GM18520 (cell line): Measurements from ENCODE around the gene INVS.
"Not testable (repeated sequence)": the region's sequence is repeated elsewhere in the genome, so short reads cannot be mapped to it uniquely, and the experiment has no call there.

Experiments used
- ATAC-seq: cut with Tn5 transposase; IDR thresholded peaks from one replicate; pipeline ENCODE4 v1.9.1; 2021; ENCODE audit not compliant: unreplicated experiment

Gene INVS

GRCh38 chr9:100112677-100113336 is 13.8 kb downstream of the INVS start:
- ATAC-seq: no peak

- no peak for ATAC-seq
These were observed 18.3 kb downstream of the INVS start for GRCh38 chr9:100117316-100117715.

DNA sequence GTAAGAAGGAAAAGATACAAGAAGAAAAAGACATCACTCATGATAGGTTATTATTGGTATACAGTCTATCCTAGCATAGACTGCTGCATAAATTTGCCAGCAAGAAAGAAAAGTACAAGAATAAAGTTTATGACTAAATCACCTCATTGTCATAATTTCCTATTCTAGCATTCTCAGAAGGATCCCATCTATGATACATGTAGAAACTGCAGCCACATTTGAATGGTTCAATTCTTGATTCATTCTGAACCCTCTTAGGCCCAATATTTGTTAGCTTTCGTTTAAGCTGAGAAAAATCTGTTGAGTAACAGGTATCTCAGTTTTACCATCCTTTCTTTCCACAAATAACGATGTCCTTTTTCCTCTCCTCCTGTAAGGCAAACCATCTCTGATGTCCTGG is 21.2 kb downstream of the INVS start:
- ATAC-seq: no peak

DNA sequence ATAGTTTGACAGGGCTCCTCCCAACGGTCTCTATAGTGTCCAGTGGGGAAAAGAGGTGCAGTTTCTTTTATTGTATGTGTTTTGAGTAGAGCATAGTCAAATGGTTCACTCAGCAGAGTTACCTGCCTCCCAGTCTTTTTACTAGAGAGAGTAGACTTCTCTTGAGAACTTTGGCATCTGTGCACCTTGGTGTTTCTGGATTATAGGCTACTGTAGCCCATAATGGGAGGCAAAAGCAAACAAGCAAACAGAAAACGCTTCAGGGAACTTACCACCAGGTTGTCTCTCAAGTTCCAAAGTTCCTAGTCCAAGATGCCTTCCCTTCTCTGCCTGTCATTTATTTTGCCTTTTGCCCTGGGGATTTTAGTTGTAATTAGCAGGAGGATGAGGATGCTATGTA is 26.2 kb downstream of the INVS start:
- no peak for ATAC-seq

- ATAC-seq: no peak
These were observed 26.9 kb downstream of the INVS start for GRCh38 chr9:100125910-100126309.

DNA sequence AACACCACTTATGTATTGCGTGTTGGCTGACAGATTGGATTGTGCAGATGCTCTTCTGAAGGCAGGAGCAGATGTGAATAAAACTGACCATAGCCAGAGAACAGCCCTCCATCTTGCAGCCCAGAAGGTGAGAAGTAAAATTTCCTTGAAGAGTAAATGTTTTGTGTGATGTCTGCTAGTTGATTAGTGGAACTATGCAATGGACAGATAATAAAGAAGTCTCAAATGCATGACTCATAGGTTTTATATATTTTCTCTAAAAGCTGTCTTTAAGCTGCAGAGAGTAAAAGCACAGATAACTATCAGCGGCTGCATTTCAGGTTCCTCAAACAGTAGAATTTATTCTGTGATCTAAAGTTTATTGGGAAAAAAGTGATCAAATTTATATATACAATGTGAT is 27.4 kb downstream of the INVS start:
- ATAC-seq: no peak

DNA sequence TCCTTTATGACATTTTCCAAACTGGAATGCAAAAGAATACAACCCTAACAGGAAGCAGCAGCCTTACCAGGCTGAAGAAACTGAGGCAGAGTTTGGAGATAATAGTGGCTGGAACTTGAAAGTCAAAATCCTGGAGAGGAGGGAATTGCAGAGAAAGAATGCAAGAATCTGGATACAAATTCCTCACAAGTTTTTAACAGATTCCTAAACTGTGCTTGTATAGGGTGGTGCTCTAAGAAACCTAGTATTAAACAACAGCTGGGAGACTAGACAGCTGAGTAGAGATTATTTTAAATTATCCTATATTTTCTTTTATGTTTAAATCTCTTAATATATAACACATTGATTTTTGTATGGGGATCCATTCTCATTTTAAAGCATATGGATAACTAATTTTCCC is 30.7 kb downstream of the INVS start:
- ATAC-seq: no peak

DNA sequence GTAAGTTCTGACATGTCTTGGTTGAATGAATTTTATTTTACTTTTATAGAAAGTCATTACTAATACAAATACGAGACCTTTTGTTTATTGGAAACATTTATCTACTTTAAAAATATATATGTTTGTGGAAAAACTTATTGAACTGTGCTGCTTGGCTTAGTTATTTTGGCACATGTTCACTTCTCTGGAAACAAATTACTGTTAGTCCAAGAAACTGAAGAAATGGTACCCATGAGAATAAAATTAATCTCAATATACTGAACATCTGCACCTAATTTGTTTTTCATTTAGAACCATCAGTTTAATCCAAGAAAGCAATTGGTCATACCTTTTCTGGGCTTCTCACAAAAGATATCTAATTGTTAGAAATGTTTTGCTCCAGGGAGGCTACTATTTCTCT is 32.2 kb downstream of the INVS start:
- ATAC-seq: no peak

DNA sequence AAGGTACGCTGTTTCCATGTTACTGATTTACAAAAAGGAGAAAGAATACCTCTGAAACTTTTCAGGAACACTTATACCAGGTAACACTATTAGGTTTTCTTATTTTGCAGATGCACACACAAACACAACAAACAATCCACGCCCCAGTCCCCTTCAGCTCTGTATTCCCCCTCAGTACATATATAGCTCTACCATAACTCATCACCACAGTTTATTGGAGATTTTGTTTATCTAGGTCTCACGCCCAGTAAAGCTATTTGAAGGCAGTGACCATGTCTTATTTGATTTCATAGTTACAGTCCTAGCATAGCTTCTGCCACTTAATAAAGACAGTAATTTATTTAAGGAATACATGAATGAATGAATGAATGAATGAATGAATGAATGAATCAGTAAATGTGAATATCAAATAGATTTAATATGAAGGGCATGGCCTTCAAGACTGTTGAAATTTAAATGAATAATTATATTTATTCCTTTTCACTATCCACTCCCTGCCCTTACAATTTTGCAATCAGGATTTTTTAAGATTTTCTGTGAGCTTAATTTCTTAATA is 32.9 kb downstream of the INVS start:
- no peak for ATAC-seq

GRCh38 chr9:100134731-100135130 is 35.7 kb downstream of the INVS start:
- ATAC-seq: no peak

GRCh38 chr9:100136799-100137198 is 37.8 kb downstream of the INVS start:
- not testable (repeated sequence) for ATAC-seq

- ATAC-seq: not testable (repeated sequence)
These were observed 41.3 kb downstream of the INVS start for GRCh38 chr9:100140303-100140702.

GRCh38 chr9:100141862-100142261 is 42.8 kb downstream of the INVS start:
- not testable (repeated sequence) for ATAC-seq

DNA sequence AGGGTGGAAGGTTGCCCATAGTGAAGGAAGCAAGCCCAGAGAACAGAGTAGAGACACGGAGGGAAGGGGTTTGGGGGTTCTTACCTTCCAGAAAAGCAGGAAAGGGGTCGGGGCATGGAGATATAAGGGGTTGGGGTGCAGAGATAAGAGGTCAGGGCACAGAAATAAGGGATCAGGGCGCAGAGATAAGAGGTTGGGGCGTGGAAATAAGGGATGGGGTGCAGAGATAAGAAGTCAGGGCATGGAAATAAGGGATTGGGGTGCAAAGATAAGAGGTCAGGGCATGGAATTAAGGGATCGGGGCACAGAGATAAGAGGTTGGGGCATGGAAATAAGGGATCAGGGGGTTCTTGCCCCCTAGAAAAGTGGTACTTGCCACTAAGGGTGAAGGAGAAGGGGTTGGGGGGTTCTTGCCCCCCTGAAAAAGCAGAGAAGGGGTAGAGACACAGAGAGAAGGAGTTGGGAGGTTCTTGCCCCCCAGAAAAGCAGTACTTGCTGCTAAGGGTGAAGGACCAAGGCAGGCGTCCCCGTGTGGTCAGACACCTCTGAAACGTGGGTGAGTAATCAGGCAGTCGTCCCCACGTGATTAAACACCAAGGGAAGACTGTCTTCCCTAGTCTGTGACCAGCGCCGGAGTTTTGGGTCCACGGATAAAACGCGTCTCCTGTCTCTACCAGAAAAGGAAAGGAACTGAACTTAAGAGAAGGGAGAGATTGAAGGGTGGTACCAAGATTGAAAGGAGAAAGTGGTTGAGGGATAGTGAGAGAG is 46.3 kb downstream of the INVS start:
- not testable (repeated sequence) for ATAC-seq

GRCh38 chr9:100145976-100146375 is 46.9 kb downstream of the INVS start:
- ATAC-seq: not testable (repeated sequence)

GRCh38 chr9:100150214-100150613 is 51.2 kb downstream of the INVS start:
- ATAC-seq: no peak

DNA sequence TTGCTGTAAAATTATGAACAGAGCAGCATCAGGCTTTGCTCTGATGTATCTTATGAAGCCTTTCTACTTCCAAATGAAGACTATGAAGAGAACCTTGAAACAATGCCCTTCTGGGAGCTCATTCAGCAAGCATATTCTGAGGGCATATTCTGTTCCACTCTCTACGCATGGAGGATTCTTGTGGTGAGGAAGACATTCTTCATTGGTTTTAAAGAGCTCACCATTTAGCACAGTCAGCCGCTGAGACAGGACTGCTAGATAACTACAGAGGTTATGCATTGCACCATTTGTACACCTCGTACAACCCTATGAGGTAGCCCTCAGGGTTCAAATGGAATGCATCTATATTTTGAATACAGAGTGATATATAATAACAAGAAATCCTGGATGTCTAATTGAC is 61.0 kb downstream of the INVS start:
- ATAC-seq: no peak

DNA sequence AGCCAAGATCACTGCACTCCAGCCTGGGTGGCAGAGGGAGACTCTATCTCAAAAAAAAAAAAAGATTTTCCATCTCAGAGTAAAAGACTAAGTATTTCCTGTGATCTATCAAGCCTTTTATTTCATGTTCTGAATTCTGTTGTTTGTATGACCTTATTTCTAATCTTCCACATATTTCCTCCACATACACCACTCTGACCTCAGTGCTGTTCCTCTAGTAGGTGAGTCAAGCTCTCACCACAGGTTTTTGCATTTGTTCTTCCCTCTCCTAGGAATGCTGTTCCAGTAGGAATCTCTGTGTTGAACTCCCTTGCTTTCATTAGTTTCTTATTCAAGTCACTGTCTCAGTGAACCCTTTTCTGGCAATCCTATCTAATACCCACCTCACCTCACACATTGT is 68.1 kb downstream of the INVS start:
- ATAC-seq: no peak

- no peak for ATAC-seq
These were observed 69.0 kb downstream of the INVS start for GRCh38 chr9:100167915-100168654.

GRCh38 chr9:100170085-100170484 is 71.0 kb downstream of the INVS start:
- ATAC-seq: no peak

DNA sequence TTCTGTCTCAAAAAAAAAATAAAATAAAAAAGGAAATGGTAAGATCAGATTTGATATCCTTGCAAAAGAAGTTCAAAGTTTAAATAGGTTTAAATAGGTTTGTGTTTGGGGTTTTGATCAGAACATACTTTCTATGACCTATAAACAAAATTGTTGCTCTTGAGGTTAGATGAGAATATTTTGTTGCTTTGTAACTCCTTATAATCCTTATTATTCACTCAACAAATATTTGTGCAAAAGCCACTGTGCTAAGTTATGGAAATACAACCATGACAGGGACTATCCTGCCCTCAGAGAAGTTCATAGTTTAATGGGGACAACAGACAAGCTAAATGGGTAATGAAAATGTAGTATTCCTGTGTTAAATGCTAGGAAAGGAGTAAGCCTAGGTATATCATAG is 71.5 kb downstream of the INVS start:
- no peak for ATAC-seq

- no peak for ATAC-seq
These were observed 87.3 kb downstream of the INVS start for GRCh38 chr9:100186356-100186755.
